PC-3 (cell line): ENCODE data around the gene LGR4. TPM values are rescaled to one million over a fixed set of nuclear protein-coding genes. Genes with fewer than 3 reads are reported as not detected.
A peak's percentile ranks its signal among the peaks of the same experiment; 100 is the strongest.

Experiments used
- ATAC-seq: fragments of 200-7000 bp; cut with Tn5 transposase; 2 replicates; pipeline ENCODE4 v1.9.1; 2020; ENCODE audit warnings: mild to moderate bottlenecking, moderate library complexity
- BruUV-seq: library from RNA; stranded (reverse); fragments of 400-500 nt; replicated peaks from 2 replicates; lab custom pipeline; 2021; lab: Mats Ljungman, UMichigan
- CTCF ChIA-PET: fragments of 300-600 bp; sonication (Branson Sonifier 250); formaldehyde crosslinking; loops from one replicate; lab custom pipeline; 2022; ENCODE audit warnings: antibody characterized with exemption; lab: Charles Lee
- POLR2A ChIA-PET: fragments of 300-600 bp; sonication (Branson Sonifier 250); formaldehyde crosslinking; loops from one replicate; lab custom pipeline; 2022; ENCODE audit warnings: antibody characterized with exemption; ENCODE audit not compliant: unreplicated experiment; lab: Charles Lee
- DNase-seq: peaks from one replicate; pipeline ENCODE4 v3.0.0-alpha.2; 2015
- H2AFZ ChIP-seq: fragments of 300-600 bp; sonication (generic); 2 replicates; pipeline ENCODE4 v1.6.0; 2016; ENCODE audit warnings: antibody characterized with exemption, low read length
- H3F3A ChIP-seq: fragments of 300-600 bp; sonication (generic); one replicate; pipeline ENCODE4 v1.6.0; 2017; ENCODE audit warnings: antibody characterized with exemption, low read length, control low read depth, mild to moderate bottlenecking; ENCODE audit not compliant: unreplicated experiment
- H3K27ac ChIP-seq: fragments of 300-600 bp; sonication (generic); 2 replicates; pipeline ENCODE4 v1.5.1; 2016; ENCODE audit warnings: mild to moderate bottlenecking, low read length
- H3K27me3 ChIP-seq: fragments of 300-600 bp; sonication (generic); 2 replicates; pipeline ENCODE4 v1.6.1; 2016; ENCODE audit warnings: low read length, mixed read lengths
- H3K36me3 ChIP-seq: fragments of 300-600 bp; sonication (generic); 2 replicates; pipeline ENCODE4 v1.6.1; 2016; ENCODE audit warnings: low read depth, mixed run types, low read length, mixed read lengths
- H3K4me1 ChIP-seq: fragments of 300-600 bp; sonication (generic); 2 replicates; pipeline ENCODE4 v1.5.1; 2016; ENCODE audit warnings: low read length; ENCODE audit not compliant: insufficient read depth
- H3K4me2 ChIP-seq: fragments of 300-600 bp; sonication (generic); 2 replicates; pipeline ENCODE4 v1.6.0; 2016; ENCODE audit warnings: low read length
- H3K4me3 ChIP-seq: fragments of 300-600 bp; sonication (generic); 2 replicates; pipeline ENCODE4 v1.5.1; 2016; ENCODE audit warnings: mild to moderate bottlenecking, low read length, mixed read lengths
- H3K79me2 ChIP-seq: fragments of 300-600 bp; sonication (generic); 2 replicates; pipeline ENCODE4 v1.6.1; 2017; ENCODE audit warnings: low read length, mixed read lengths
- H3K9ac ChIP-seq: fragments of 300-600 bp; sonication (generic); 2 replicates; pipeline ENCODE4 v1.6.0; 2016; ENCODE audit warnings: mild to moderate bottlenecking, low read length
- H3K9me2 ChIP-seq: fragments of 300-600 bp; sonication (generic); replicated peaks from 2 replicates; pipeline ENCODE4 v1.6.1; 2016; ENCODE audit warnings: mixed run types, low read length, mixed read lengths
- H3K9me3 ChIP-seq: fragments of 300-600 bp; sonication (generic); 2 replicates; pipeline ENCODE4 v1.6.1; 2016; ENCODE audit warnings: low read length, mixed read lengths
- H4K20me1 ChIP-seq: fragments of 300-600 bp; sonication (generic); 2 replicates; pipeline ENCODE4 v1.6.1; 2016; ENCODE audit warnings: low read length, mixed read lengths
- CTCF ChIP-seq: fragments of 300-600 bp; sonication (generic); conservative IDR thresholded peaks from 2 replicates; pipeline ENCODE4 v1.5.1; 2017; ENCODE audit warnings: antibody characterized with exemption, low read depth, mild to moderate bottlenecking, low read length
- EZH2 ChIP-seq: fragments of 300-600 bp; sonication (generic); IDR thresholded peaks from one replicate; pipeline ENCODE4 v1.6.1; 2017; ENCODE audit warnings: antibody characterized with exemption, mild to moderate bottlenecking, low read length; ENCODE audit not compliant: unreplicated experiment
- EZH2phosphoT487 ChIP-seq: fragments of 300-600 bp; sonication (generic); IDR thresholded peaks from 2 replicates; pipeline ENCODE4 v1.6.1; 2018; ENCODE audit warnings: mild to moderate bottlenecking, antibody characterized with exemption, low read length, borderline replicate concordance
- intact Hi-C: fragments of 100-400 bp; cut with micrococcal nuclease; formaldehyde crosslinking; loops from 2 replicates; pipeline ENCODE4 v1.9.0; 2023
- total RNA-seq: library from RNA; depleted of rRNA; stranded (reverse); fragments of >200 nt; gene quantifications from 2 replicates; pipeline ENCODE4 v1.2.3, GENCODE V29; 2014

LGR4 gene
- total RNA-seq, 1 experiment from 2014 or later = 13.5 TPM

DNA sequence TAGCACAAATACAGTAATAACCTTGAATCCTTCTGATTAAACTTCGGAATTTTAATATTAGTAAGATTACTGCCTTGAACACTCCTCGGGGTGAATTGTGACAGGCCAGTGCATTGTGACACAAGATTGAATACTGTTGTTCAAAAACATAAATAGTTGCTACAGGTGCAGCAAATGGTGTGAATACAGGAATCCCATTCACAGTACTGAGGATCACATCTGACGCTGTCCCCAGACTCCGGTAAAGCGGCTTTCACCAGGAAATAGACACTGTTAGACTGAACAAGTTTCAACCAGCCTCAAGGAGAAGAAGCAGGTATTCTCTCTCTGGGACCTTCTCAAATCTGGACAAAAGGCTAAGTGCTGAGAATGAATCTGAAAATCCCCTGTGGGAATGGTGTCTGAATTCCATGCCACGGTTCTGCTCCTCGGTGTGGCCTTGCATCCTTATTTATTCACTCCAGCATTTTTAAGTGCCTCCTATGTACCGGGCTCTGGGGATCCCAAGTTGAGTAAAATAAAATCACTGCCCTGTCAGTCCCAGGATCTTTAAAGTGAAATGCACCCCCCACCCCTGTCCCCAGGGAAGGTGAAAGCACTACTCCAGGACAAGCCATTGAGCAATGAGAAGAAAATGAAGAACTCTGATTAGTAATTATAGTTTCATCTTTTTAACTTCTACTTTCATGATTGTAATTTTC is 3.4 kb downstream of the LGR4 start:
- H3K27ac ChIP-seq = peak overlapping the region; percentile 81
- H3K4me1 ChIP-seq = peaks cover 60% of the 10 kb centered on the region
- H3K4me2 ChIP-seq = peak overlapping the region; percentile 94
- peaks cover 74% of the 10 kb centered on the region for H3K79me2 ChIP-seq
- TF ChIP-seq EZH2 = no peak
- TF ChIP-seq EZH2phosphoT487 = no peak
- no peak for TF ChIP-seq CTCF
- ATAC-seq (no peak), DNase-seq (peak; percentile 21)
- no peaks in the 10 kb centered on the region for H3K9me2 ChIP-seq
- intact Hi-C loops = loop anchor here (1.0 kb wide), 2 partner anchors 76 to 267 kb away; no protein-coding TSS in a partner anchor
- no peaks in the 10 kb centered on the region for H3K27me3 ChIP-seq
- peak overlapping the region; percentile 66 for H3K9ac ChIP-seq
- no peaks in the 10 kb centered on the region for H3F3A ChIP-seq
- no peaks in the 10 kb centered on the region for H3K9me3 ChIP-seq
- peak overlapping the region; percentile 31; the same call in 1 of the 2 replicates for H2AFZ ChIP-seq
- TSS peak; percentile 51 for BruUV-seq
- no peaks in the 10 kb centered on the region for H4K20me1 ChIP-seq
- peak overlapping the region; percentile 81 for H3K4me3 ChIP-seq
- CTCF ChIA-PET = interaction anchor here (0.6 kb wide), 1 partner anchor 53 kb away, joined by 11 read pairs; no protein-coding TSS in a partner anchor
- POLR2A ChIA-PET = interaction anchor here (0.8 kb wide), 1 partner anchor 73 kb away, joined by 7 read pairs; no protein-coding TSS in a partner anchor
- H3K36me3 ChIP-seq = no peaks in the 10 kb centered on the region

GRCh38 chr11:27468209-27468994 is 4.2 kb downstream of the LGR4 start:
- H3F3A ChIP-seq = no peaks in the 10 kb centered on the region
- H3K4me3 ChIP-seq = peak overlapping the region; percentile 81
- CTCF ChIA-PET = interaction anchor here (0.6 to 1.2 kb wide), 3 partner anchors 17 to 259 kb away, joined by 4 to 11 read pairs (median 6); no protein-coding TSS in a partner anchor
- no peaks in the 10 kb centered on the region for H3K36me3 ChIP-seq
- H4K20me1 ChIP-seq = no peaks in the 10 kb centered on the region
- H3K79me2 ChIP-seq = peaks cover 82% of the 10 kb centered on the region
- H3K9me3 ChIP-seq = no peaks in the 10 kb centered on the region
- BruUV-seq = no TSS peak
- H3K4me2 ChIP-seq = peak overlapping the region; percentile 94
- POLR2A ChIA-PET = interaction anchor here (0.5 to 0.8 kb wide), 3 partner anchors 12 to 167 kb away, joined by 3 to 7 read pairs (median 3); no protein-coding TSS in a partner anchor
- peak overlapping the region; percentile 66 for H3K9ac ChIP-seq
- peak; percentile 80 for DNase-seq
- H3K4me1 ChIP-seq = peaks cover 66% of the 10 kb centered on the region
- H3K9me2 ChIP-seq = no peaks in the 10 kb centered on the region
- peak; percentile 26 for ATAC-seq
- peak overlapping the region; percentile 81 for H3K27ac ChIP-seq
- no peaks in the 10 kb centered on the region for H3K27me3 ChIP-seq
- TF ChIP-seq EZH2phosphoT487 (no peak), CTCF (no peak), EZH2 (no peak)
- 0 out of 2 replicates have a peak overlapping the region, but pooled peaks have one; percentile 2 for H2AFZ ChIP-seq
- intact Hi-C loops = loop anchor here (1.0 kb wide), 2 partner anchors 75 to 266 kb away; no protein-coding TSS in a partner anchor
